Activated CD4-positive, alpha-beta T cell treated with anti-CD3 and anti-CD28 coated beads, Interleukin-2, amount 10 ng/mL, durations not matched to agents 7 days and 5 days (primary cell): ENCODE results near the gene CHRDL2. TPM values are rescaled to one million over a fixed set of nuclear protein-coding genes. Genes with fewer than 3 reads are reported as not detected.

Experiments
- CTCF ChIA-PET: fragments of 350-600 bp; sonication (Branson Sonifier 250); formaldehyde crosslinking; loops from one replicate; lab custom pipeline; 2021; ENCODE audit warnings: antibody characterized with exemption; lab: Charles Lee
- POLR2A ChIA-PET: fragments of 350-600 bp; sonication (Branson Sonifier 250); formaldehyde crosslinking; loops from one replicate; lab custom pipeline; 2021; ENCODE audit warnings: antibody characterized with exemption; lab: Charles Lee
- DNase-seq: peaks from one replicate; pipeline ENCODE4 v3.0.0-alpha.2; 2020
- H3K27ac Mint-ChIP-seq: one replicate; pipeline ENCODE4 v1.8.0; 2021; ENCODE audit warnings: mild to moderate bottlenecking, moderate library complexity, mixed read lengths
- H3K27me3 Mint-ChIP-seq: one replicate; pipeline ENCODE4 v1.8.0; 2021; ENCODE audit warnings: mixed read lengths
- H3K36me3 Mint-ChIP-seq: one replicate; pipeline ENCODE4 v1.8.0; 2021; ENCODE audit warnings: low read depth, mixed read lengths
- H3K4me1 Mint-ChIP-seq: one replicate; pipeline ENCODE4 v1.8.0; 2021; ENCODE audit warnings: mixed read lengths
- H3K4me3 Mint-ChIP-seq: one replicate; pipeline ENCODE4 v1.8.0; 2021; ENCODE audit warnings: mild to moderate bottlenecking, moderate library complexity, mixed read lengths
- H3K9me3 Mint-ChIP-seq: one replicate; pipeline ENCODE4 v1.8.0; 2021; ENCODE audit warnings: mixed read lengths
- total RNA-seq, 2 experiments: library from RNA; stranded (reverse); gene quantifications; one replicate each; pipeline ENCODE4 v1.2.3, GENCODE V29; 2021

Gene CHRDL2
- total RNA-seq, 2 experiments from 2014 or later, result not detected

DNA sequence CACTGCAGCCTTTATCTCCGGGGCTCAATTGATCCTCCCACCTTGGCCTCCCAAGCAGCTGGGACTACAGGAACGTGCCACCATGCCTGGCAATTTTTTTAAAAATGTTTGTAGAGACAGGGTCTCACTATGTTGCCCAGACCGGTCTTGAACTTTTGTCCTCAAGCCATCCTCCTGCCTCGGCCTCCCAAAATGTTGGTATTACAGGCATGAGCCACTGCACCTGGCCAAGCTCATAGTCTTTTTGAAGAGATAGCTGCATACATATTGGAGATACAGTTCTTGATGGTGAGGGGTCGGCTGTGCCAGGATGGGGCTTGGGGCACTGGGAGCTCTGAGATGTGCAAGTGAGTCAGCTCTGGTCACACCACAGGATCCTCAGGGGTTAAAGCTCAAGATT, 53.2 kb downstream of the CHRDL2 start:
- H3K9me3 Mint-ChIP-seq, result no peaks in the 10 kb centered on the region
- POLR2A ChIA-PET, result no interaction called here
- peaks cover 7% of the 10 kb centered on the region for H3K27me3 Mint-ChIP-seq
- no peak overlapping the region for H3K27ac Mint-ChIP-seq
- DNase-seq, result no peak
- no peaks in the 10 kb centered on the region for H3K4me1 Mint-ChIP-seq
- CTCF ChIA-PET, result interaction anchor here (0.7 to 1.2 kb wide), 2 partner anchors 8 to 563 kb away, joined by 3 read pairs; no protein-coding TSS in a partner anchor
- no peak overlapping the region for H3K4me3 Mint-ChIP-seq
- no peaks in the 10 kb centered on the region for H3K36me3 Mint-ChIP-seq

DNA sequence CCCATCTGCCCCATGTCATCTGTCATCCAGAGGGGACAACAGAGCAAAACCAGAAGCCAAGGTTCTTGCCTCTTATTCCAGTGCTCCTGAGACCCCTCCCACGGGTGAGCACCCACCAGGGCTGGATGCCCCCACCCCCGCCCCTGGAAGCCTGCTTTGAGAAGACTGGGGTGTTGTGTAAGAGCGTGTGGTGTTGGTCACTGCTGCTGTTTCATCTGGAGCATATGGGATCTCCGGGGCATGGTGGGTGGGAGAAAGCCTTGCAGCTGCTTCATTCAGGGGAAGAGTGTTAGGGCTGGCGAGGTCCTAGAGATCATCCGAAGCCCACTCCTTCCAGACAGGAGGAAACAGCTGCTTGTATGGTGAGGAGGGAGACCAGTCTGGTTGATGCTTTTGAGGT, 54.1 kb downstream of the CHRDL2 start:
- Mint-ChIP-seq H3K27ac (no peak overlapping the region), H3K36me3 (no peaks in the 10 kb centered on the region), H3K27me3 (no peaks in the 10 kb centered on the region), H3K4me1 (no peaks in the 10 kb centered on the region), H3K9me3 (no peaks in the 10 kb centered on the region), H3K4me3 (no peak overlapping the region)
- no peak for DNase-seq
- ChIA-PET POLR2A (no interaction called here), CTCF (no interaction called here)

DNA sequence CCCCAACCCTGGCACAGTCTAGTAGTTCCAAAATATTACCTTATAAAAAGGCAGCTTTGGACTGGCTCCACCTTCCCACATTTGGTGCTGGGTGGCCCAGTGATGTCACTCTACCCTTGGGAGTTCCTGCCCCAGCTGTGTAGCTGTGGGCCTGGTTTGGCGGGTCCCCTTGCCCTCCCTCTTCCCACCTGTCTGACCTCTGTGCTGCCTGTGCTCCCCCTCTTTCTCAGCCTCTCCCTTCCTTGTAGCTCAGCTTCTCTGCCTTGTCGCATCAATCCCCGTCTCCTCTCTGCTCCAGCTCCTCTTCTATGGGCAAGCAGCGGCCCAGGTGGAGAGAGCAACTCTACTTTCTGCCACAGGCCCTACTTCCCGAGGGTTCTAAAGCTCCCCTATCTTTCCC, 54.6 kb downstream of the CHRDL2 start:
- POLR2A ChIA-PET, result no interaction called here
- no peak for DNase-seq
- no peaks in the 10 kb centered on the region for H3K4me1 Mint-ChIP-seq
- no peaks in the 10 kb centered on the region for H3K27me3 Mint-ChIP-seq
- H3K9me3 Mint-ChIP-seq, result no peaks in the 10 kb centered on the region
- no peak overlapping the region for H3K27ac Mint-ChIP-seq
- no peak overlapping the region for H3K4me3 Mint-ChIP-seq
- H3K36me3 Mint-ChIP-seq, result no peaks in the 10 kb centered on the region
- CTCF ChIA-PET, result no interaction called here

DNA sequence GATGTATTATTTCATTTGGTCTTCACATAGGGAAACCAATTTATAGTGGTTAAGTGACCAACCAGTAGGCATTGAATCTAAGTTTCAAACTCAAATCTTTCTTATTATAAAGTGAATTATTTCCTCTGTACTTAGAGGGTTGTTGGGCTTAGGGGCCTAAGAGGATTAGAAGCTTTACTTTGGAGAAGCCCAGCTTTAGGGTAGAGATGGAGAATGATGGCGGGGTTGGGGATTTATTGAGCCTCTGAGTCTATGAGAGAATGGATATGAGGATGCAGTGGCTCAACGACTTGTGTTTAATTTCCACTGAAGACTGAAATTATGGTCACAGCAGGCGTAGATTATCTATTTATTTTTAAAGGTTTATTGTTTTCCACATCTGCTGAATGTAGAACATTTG, 55.5 kb downstream of the CHRDL2 start:
- no peaks in the 10 kb centered on the region for H3K36me3 Mint-ChIP-seq
- POLR2A ChIA-PET, result no interaction called here
- no peaks in the 10 kb centered on the region for H3K27me3 Mint-ChIP-seq
- H3K4me1 Mint-ChIP-seq, result no peaks in the 10 kb centered on the region
- CTCF ChIA-PET, result no interaction called here
- H3K27ac Mint-ChIP-seq, result no peak overlapping the region
- no peak overlapping the region for H3K4me3 Mint-ChIP-seq
- DNase-seq, result no peak
- H3K9me3 Mint-ChIP-seq, result peaks cover 2% of the 10 kb centered on the region

DNA sequence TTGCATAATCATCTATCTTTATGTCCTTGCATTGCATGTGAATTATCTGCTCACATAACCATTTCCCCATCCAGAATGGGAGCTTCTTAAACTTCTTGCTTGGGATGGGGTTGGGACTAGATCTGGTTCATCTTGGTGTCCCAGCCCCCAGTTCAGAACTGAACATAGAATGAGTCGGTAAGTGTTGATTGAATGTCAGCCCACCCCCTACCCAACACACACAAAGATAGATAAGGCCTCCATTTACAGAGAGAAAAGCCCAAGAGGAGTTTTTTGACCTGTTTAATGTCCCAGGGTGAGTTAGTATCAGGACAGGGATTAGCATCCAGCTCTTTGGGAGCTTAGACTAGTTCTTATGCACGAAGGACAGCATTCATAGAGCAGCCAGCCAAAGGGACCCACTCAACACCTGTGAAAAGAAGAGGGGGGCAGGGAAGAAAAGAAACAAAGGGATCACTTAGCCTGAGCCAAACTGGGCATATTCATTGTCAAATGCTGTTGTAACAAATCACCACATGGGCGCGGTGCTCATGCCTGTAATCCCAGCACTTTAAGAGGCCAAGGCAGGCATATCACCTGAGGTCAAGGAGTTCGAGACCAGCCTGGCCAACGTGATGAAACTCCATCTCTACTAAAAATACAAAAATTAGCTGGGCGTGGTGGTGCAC, 57.4 kb downstream of the CHRDL2 start:
- peaks cover 2% of the 10 kb centered on the region for H3K9me3 Mint-ChIP-seq
- H3K4me1 Mint-ChIP-seq, result no peaks in the 10 kb centered on the region
- no peak overlapping the region for H3K4me3 Mint-ChIP-seq
- H3K27ac Mint-ChIP-seq, result no peak overlapping the region
- no peaks in the 10 kb centered on the region for H3K27me3 Mint-ChIP-seq
- H3K36me3 Mint-ChIP-seq, result no peaks in the 10 kb centered on the region
- ChIA-PET CTCF (no interaction called here), POLR2A (no interaction called here)
- DNase-seq, result no peak

DNA sequence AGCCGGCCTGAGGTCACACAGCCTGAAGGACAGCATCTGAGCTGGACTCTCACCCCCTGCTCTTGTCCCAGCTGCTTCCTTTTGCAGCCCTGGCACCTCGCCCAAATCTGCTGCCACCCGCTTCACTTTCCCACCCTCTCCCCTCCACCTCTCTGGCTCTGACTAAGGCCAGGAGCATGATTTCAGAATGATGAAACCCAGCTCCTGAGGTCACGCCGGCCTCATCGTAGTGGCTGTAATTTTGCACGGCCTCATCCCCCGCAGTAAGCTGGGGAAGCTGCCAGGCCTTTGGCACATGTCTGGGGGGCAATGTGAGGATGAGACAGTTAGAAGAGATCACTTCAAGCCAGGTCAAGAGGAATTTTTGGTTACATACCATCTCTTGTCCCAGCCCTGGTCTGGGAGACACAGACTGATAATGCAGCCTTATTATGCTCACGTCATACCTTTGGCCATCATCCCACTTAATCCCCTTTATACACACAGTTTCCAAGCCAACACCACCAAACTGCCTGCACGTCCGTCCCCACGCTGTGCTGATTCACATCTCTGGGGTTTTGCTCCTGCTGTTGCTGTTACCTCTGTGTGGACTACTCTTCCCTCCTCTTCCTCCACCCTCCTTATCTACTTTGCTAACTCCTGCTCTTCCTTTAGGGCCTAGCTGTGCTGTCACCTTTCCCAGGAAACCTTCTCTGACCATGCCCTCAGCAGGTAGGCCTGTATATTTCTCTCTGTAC, 58.1 kb downstream of the CHRDL2 start:
- no peak overlapping the region for H3K27ac Mint-ChIP-seq
- POLR2A ChIA-PET, result no interaction called here
- no peaks in the 10 kb centered on the region for H3K36me3 Mint-ChIP-seq
- no peak for DNase-seq
- H3K9me3 Mint-ChIP-seq, result peaks cover 2% of the 10 kb centered on the region
- CTCF ChIA-PET, result no interaction called here
- no peak overlapping the region for H3K4me3 Mint-ChIP-seq
- H3K27me3 Mint-ChIP-seq, result no peaks in the 10 kb centered on the region
- no peaks in the 10 kb centered on the region for H3K4me1 Mint-ChIP-seq

DNA sequence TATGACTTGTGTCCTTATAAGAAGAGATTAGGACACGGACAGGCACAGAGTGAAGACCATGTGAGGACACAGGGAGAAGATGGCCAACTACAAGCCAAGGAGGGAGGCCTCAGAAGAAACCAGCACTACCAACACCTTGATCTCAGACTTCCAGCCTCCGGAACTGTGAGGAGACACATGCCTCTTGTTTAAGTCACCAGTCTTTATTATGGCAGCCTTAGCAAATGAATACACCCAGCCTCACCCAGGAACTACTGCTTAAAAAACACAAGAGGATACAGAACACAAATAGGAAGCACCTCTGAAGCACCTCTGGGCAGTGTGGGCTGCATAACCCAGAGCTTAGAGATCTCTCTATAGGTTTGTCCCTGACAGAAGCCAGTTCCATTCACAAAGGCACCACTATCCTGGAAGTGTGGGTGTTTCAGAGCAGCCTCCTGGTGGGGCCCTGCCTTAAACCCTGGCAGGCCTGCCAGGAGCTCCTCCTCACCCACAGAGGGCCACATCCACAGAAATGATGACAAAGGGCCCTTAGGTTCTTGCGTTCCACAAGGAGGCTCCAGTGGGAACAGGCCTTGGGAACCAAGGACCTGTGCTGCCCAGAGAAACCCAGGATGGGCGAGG, 58.8 kb downstream of the CHRDL2 start:
- Mint-ChIP-seq H3K4me1 (no peaks in the 10 kb centered on the region), H3K9me3 (peaks cover 2% of the 10 kb centered on the region), H3K4me3 (no peak overlapping the region), H3K27ac (no peak overlapping the region), H3K27me3 (no peaks in the 10 kb centered on the region), H3K36me3 (no peaks in the 10 kb centered on the region)
- DNase-seq, result no peak
- ChIA-PET CTCF (interaction anchor here (0.7 kb wide), 1 partner anchor 1047 kb away, joined by 3 read pairs; no protein-coding TSS in a partner anchor), POLR2A (no interaction called here)

DNA sequence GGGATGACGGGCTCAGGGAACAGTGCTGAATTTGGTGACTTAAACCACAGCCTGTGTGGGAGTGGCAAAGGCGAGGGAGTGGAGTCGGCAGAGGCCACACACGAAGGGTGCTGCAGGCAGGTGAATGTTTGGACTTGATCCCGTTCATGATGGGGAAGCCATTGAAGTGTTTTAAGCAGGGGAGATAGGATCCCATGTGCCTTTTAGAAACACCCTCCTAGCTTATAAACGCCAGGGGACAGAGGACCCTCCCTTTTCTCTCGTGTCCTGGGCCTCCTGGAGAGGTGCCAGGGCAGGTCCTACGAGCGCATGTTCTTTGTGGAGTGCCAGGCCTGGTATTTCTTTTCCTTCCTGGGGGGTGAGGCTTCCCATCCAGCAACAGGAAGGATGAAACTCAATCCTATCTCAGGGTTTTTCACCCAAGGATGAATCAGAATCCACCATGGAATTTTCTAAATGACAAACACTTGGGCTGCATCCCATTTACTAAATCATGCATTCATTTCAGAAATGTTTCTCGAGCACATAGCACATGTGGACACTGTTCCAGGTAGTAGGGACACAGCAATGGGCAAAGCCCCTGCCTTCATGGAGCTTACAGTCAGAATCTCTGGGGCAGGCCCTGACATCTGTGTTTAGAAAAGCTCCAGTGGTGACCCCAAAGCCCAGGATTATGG, 59.6 kb downstream of the CHRDL2 start:
- no peaks in the 10 kb centered on the region for H3K4me1 Mint-ChIP-seq
- DNase-seq, result no peak
- POLR2A ChIA-PET, result no interaction called here
- no peaks in the 10 kb centered on the region for H3K27me3 Mint-ChIP-seq
- peaks cover 2% of the 10 kb centered on the region for H3K9me3 Mint-ChIP-seq
- H3K27ac Mint-ChIP-seq, result no peak overlapping the region
- CTCF ChIA-PET, result interaction anchor here (0.7 kb wide), 1 partner anchor 1046 kb away, joined by 3 read pairs; no protein-coding TSS in a partner anchor
- no peak overlapping the region for H3K4me3 Mint-ChIP-seq
- H3K36me3 Mint-ChIP-seq, result no peaks in the 10 kb centered on the region

DNA sequence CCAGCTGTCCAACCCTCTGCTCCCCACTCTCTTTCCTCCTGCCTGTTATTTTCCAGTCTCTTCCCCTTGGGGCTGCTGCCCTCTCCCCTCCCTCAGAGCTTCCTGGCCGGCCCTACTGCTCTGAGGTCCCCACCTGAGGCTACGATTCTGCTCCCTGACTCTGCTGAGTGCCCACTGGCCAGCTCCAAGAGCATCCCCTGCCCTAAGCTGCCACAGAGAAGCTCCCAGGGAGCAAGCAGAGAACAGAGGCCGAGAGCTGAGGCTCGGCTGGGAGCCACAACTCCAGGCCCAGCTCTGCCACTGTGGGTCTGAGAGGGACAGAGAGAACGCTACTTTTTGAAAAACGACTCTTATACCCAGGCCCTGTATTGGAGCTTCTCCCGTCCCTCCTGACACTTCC, 61.1 kb downstream of the CHRDL2 start:
- POLR2A ChIA-PET, result no interaction called here
- no peaks in the 10 kb centered on the region for H3K4me1 Mint-ChIP-seq
- no peak overlapping the region for H3K27ac Mint-ChIP-seq
- no peak for DNase-seq
- peaks cover 2% of the 10 kb centered on the region for H3K9me3 Mint-ChIP-seq
- H3K4me3 Mint-ChIP-seq, result no peak overlapping the region
- H3K27me3 Mint-ChIP-seq, result no peaks in the 10 kb centered on the region
- CTCF ChIA-PET, result interaction anchor here (0.9 kb wide), 1 partner anchor 9 kb away, joined by 3 read pairs; no protein-coding TSS in a partner anchor
- H3K36me3 Mint-ChIP-seq, result no peaks in the 10 kb centered on the region

DNA sequence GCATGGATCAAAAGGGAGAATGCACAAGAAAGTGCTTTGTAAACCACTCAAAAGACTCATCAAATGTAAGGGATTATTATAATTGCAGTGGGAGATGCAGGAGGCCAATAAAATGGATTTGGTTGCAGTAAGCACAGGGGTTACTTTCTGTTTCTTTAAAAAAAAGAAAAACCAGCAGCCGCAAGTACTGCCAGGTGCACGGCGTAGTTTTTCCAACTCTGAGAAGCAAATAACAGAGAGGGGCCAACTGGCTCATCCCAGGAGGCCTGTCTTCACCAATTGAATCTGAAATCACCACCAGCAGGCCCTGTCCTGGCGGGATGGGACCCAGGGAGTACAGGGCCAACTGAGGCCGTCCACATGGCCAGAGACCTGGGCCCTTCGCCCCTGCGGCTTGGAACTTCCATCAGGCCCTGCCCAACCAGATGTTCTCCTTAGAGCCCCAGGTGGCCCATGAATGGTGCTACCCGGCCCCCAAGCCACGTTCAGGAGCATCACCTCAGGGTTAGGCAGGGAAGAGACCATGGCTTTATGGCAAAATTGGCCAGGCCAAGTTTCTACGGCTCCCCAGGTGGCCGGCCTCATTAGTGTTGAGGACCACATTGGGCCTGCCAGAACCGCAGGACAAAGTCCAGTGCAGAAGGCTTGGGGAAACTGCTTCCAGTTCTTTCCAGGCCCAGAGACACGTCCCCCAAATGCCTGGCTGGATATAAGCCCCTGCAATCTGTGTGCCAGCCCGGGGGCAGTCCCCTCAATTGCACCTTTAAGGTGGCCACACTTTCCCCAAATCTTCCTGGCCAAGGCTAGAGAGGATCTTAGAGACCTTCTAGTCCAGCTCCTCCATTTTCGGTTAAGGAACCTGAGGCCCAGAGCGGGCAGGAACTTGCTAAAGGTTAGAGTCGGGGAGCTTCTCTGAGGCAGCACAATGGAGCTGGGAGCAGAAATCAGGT, 61.7 kb downstream of the CHRDL2 start:
- no peak overlapping the region for H3K27ac Mint-ChIP-seq
- no peaks in the 10 kb centered on the region for H3K27me3 Mint-ChIP-seq
- H3K4me3 Mint-ChIP-seq, result no peak overlapping the region
- no peak for DNase-seq
- CTCF ChIA-PET, result interaction anchor here (0.9 kb wide), 1 partner anchor 9 kb away, joined by 3 read pairs; no protein-coding TSS in a partner anchor
- H3K36me3 Mint-ChIP-seq, result no peaks in the 10 kb centered on the region
- POLR2A ChIA-PET, result no interaction called here
- H3K4me1 Mint-ChIP-seq, result no peaks in the 10 kb centered on the region
- H3K9me3 Mint-ChIP-seq, result peaks cover 2% of the 10 kb centered on the region

DNA sequence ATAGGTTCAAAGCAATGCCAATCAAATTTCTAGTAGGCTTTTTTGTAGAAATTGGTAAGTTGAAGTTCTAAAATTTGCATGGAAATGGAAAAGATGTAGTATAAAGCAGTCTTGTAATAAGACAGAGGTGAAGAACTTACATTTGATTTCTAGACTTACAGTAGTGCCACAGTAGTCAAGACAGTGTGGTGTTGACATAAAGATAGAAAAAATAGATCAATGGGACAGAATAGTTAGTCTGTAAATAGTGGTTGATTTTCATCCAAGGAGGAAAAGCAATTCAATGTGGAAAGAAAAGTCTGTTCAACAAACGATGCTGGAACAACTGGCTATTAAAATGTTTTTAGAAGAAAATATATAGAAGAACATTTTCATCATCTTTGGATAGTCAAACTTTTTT, 67.9 kb downstream of the CHRDL2 start:
- POLR2A ChIA-PET, result no interaction called here
- no peak overlapping the region for H3K27ac Mint-ChIP-seq
- no peak for DNase-seq
- no peaks in the 10 kb centered on the region for H3K4me1 Mint-ChIP-seq
- no peak overlapping the region for H3K4me3 Mint-ChIP-seq
- CTCF ChIA-PET, result interaction anchor here (1.4 kb wide), 1 partner anchor 11 kb away, joined by 4 read pairs; no protein-coding TSS in a partner anchor
- H3K27me3 Mint-ChIP-seq, result no peaks in the 10 kb centered on the region
- H3K9me3 Mint-ChIP-seq, result peaks cover 12% of the 10 kb centered on the region
- peaks cover 26% of the 10 kb centered on the region for H3K36me3 Mint-ChIP-seq
